ENCODE data around the gene CABLES2.

CABLES2 gene

GRCh38 chr20:62372042-62372993, 34.8 kb downstream of the CABLES2 start:
- DNase-seq (ENCODE audit: low spot score) = no peak

GRCh38 chr20:62371588-62372041, 35.5 kb downstream of the CABLES2 start:
- DNase-seq (ENCODE audit: low spot score) = no peak

DNA sequence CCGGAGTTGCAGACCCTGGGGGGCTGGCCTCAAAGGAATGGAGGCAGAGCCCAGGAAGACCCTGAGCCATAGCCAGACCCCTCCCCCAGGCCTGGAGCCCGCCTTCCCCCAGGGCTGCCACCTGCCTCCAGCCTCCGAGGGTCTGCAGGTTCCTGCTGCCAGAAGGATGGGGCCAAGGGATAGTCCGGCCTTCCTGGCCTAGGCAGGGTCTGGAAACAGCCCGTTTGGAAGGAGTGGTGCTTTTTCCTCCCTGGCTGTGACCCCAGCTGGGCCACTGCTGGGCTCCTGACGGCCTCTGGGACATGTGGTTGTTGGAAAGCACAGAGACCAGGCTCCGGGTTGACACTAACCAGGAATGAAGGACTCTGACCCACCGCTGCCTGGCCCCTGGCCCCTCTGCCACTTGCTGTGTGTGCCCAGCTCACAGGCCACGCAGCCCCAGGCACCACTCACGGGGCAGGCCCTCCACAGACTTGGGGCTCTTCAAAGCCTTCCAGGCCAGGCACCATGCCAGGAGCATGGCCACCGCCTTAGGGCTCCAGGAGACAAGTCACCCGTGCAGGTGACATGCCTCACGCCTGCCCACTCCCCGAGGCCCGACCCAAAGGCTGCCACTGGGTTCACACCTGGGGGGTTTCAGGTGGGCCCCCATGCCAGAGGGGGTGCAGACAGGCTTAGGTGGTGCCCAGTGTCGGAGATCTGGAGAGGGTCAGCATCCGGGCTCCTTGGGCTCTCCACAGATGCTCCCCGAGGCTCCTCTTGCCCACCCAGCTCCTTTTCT, 36.1 kb downstream of the CABLES2 start:
- no peak for DNase-seq (ENCODE audit: low spot score)

GRCh38 chr20:62370115-62370806, 36.8 kb downstream of the CABLES2 start:
- peak; percentile 78 for DNase-seq (ENCODE audit: low spot score)

DNA sequence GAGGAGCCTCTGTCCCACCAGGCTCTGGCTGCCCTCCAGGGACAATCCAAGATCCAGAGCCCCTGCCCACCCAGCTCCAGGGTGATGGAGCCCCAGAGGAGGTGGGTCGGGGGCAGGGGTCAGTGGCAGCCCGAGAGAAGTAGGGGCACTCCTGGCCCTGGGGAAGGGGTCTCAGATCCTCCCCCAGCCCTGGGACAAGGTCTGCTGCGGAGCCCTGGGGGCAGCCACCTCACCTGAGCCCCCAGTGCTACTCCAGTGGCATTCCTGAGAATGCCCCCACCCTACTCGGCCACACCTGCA, 37.3 kb downstream of the CABLES2 start:
- DNase-seq (ENCODE audit: low spot score) = no peak

DNA sequence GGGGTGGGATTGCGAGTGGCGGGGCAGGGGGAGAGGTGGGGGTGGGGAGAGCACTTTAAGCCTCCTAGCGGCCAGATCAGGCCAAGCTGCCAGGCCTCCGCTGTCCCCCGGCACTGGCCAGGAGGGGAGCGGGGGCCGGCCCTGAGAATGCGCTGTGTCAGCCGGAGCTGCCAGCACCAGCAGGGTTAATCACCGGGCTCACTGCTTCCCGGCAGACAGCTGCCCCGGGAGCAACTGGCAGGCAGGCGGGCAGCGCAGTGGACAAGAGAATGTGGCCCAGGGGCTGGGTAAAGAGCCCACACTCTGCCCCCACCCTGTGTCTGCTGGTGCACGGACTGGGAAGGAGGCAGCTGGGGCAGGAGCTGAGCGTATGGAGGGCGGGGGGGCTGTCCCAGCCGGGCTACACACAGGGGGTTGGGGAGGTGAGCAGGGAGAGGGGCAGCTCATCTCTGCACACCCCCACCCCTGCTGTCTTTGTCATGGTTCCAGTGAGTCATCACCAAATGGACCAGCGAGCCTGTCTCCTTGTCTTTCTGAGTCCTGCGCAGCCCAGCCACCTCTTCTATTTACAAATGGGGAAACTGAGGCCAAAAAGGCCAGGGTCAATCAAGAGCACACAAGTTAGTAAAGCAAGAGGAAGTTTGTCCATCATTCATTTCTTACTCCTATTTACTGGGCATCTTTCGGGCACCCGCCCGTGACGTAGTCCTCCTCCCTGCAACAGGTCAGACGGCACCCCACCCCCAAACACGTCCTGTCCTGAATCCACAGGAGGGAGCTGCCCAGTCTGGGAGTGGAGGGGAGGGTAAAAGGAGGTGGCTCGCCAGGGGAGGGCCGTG, 37.9 kb downstream of the CABLES2 start:
- peak; percentile 85 for DNase-seq (ENCODE audit: low spot score)

DNA sequence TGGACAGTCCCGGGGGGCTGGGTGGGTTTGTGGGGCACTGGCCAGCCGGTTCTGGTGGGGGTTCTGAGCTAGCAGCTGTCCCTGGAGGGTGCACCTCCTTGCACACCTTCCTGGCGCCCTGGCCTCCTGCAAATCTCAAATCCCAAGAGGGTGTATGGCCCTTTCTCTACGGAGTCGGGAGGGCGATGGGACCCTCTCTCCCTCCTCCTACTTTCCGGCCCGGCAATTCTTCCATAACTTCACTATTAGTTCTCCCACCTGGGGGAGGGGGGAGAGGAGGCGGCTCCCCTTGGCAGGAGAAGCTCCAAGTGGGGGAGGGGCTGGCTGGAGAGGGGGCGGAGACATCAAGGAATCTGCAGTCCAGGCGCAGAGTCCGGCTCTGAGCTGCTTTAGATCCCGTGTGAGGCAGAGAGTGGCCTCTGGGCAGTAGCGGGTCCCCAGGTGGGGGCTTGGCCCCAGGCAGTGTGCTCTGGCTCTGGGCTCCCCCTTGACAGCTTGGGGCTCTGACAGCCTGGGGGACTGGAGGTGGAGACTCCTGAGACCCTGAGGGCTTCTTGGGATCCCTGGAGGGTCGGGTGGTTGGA, 38.6 kb downstream of the CABLES2 start:
- DNase-seq (ENCODE audit: low spot score) = peak; percentile 62

GRCh38 chr20:62367633-62368391, 39.3 kb downstream of the CABLES2 start:
- no peak for DNase-seq (ENCODE audit: low spot score)

GRCh38 chr20:62367136-62367632, 39.9 kb downstream of the CABLES2 start, which contains the start of gene LAMA5:
Gene LAMA5, minus strand, starts transcription at chr20:62367312. Its CDS starts 67 bp downstream, at chr20:62367245.
- DNase-seq (ENCODE audit: low spot score) = peak; percentile 87

- DNase-seq (ENCODE audit: low spot score) = peak; percentile 55
These were observed 40.5 kb downstream of the CABLES2 start for GRCh38 chr20:62366370-62367135.

GRCh38 chr20:62365814-62366369, 41.2 kb downstream of the CABLES2 start:
- DNase-seq (ENCODE audit: low spot score) = peak; percentile 62

DNA sequence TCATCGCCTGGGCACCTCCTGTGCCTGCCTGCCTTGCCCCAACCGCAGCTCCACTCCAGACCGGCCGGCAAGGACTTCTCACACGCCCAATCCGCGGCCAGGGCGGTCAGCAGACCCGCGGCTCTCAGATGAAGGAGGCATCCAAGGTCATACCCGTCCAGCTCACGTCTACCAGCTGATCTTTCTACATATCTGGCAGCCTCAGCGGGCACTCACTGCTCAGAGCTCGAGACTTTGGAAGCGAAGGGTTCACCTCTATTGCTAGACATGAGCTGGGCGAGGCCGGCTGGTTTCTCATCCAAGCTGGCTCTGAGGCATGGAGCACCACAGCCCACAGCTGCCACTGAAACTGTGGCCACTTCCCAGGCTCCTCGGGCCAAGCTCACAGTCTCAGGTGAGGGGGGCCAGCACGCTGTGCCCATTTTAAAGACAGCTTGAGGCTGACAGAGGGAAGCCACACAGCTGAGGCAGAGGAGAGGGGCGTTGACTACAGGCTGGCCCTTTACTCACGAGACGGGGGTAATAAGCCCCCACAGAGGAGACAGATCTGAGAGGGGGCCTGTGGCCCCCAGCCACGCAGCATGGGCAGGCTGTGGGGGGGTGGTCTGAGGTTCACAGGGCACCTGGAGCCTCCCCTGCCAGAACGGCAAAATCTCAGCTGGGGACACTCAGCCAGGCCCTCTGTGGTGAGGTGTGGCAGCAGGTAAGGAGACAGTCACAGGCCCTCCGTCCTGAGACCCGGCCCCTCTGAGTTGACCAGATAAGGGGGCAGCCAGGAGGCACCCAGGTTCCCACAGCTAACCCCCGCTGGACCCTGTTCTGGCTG, 42.0 kb downstream of the CABLES2 start:
- DNase-seq (ENCODE audit: low spot score) = no peak

DNA sequence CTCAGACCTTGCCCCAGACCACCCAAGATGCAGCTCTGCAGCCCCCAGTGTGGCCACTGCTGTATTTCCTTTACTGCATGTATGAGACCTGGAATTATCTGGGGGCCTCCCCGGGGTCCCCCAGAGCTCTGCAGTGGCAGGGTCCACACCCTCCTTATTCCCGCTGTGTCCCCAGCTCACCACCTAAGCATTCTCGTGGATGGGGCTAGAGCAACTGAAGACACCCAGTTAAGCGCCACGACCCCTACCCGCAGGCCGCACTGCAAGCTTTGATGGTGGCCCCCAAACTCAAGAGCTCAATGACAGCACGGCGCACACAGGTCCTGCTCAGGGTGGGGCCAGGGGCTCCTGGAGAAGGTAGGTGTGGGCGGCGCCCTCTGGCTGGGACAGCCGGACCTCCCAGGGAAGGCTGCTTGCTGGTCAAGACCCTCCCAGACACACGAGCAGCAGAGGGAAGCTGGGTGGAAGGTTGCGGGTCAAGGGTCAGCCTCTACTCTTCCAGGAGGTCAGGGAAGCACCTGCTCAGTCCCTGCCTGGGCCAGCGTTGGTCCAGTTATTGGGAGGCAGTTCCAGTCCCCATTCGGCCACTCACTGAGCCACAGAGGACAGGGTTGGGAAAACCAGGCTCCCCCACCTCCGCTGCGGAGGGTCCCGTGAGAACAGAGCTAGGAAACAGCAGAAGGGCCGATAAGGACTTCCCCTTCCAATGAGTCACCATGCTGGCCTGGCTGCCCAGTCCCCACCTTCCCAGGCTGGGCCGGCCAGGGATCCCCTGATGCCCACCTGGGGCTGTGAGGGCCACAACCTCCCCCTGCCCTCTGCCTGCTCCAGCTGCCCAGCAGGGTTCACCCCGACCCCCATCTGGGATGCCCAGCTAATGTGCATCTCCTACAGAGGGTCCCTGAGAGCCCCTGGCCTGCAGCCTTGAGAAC, 42.9 kb downstream of the CABLES2 start:
- no peak for DNase-seq (ENCODE audit: low spot score)

DNA sequence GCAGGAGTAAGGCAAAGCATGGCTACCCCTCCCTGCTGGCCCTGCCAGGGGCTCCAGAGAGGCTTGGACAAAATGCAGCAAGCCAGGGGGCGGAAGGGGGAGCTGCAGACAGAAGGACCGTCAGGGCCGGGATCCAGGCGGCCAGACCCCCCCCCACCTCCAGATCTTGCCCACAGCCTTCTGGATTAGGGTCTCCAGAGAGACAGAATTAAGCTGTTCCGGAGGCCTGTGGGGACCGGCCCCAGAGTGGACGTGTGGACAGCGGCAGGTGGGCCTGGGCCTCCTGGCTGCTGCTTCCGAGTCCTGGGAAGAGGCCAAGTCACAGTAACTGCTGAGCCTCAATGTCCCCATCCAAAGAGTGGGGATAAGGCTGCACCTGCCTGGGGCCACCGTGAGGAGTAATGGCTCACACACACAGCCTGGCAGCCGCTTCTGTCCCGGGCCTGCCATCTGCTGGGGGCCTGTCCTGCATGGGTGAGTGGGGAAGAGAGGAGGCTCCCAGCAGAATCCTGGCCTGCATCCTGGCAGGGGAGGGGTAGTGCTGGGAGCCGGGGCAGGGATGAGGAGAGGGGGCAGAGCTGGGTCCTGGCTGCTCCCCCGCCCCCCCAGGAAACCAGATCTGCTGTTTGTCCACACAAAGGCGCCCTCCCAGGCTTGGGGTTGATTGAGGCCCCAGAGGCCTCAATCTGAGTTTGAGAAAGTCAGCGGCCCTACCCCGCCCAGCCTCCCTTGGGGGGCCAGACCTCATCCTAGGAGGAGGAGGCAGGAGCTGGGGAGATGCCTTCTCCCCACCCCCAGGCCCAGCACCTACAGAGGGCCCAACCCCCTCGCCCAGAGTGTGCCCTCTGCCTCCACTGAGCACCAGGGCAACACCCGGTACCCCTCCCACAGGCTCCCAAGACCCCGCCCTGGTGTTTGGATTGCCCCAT, 43.8 kb downstream of the CABLES2 start:
- DNase-seq (ENCODE audit: low spot score) = no peak

GRCh38 chr20:62362590-62362940, 44.5 kb downstream of the CABLES2 start:
- DNase-seq (ENCODE audit: low spot score) = no peak

Measured in AG08396 (cell line).